Body of pancreas (tissue), 4 donors: ENCODE measurements around the gene EGLN3. TPM values are rescaled to one million over a fixed set of nuclear protein-coding genes. Genes with fewer than 3 reads are reported as not detected.
"Not testable (repeated sequence)": the region's sequence is repeated elsewhere in the genome, so short reads cannot be mapped to it uniquely, and the experiment has no call there.

ENCODE experiments used
- ATAC-seq: fragments of 150-250 bp; one replicate; pipeline ENCODE4 v1.9.1; 2016
- DNase-seq, 4 donors: peaks; one replicate each; pipeline ENCODE4 v3.0.0-alpha.2; 2019
- H3K27ac ChIP-seq, 4 donors: fragments of 200-600 bp; sonication (generic); 1 replicate in 3 of 4; 2 replicates in 1 of 4; pipeline versions ENCODE4 v1.5.1 to v1.6.1; 2016 to 2019; ENCODE audit warnings: mild to moderate bottlenecking in 1 of 4, mixed read lengths in 1 of 4, moderate library complexity in 1 of 4
- H3K27me3 ChIP-seq, 2 donors: fragments of 200-600 bp; sonication (generic); one replicate each; pipeline ENCODE4 v1.6.0; 2016; ENCODE audit warnings: mild to moderate bottlenecking in 1 of 2
- H3K36me3 ChIP-seq, 2 donors: fragments of 200-600 bp; sonication (generic); replicated peaks in 1 of 2; 2 replicates each; pipeline ENCODE4 v1.5.1; 2016; ENCODE audit warnings: low read depth in 2 of 2; ENCODE audit not compliant: insufficient read depth in 1 of 2
- H3K4me1 ChIP-seq: fragments of 200-600 bp; sonication (generic); one replicate; pipeline ENCODE4 v1.6.0; 2016
- H3K4me3 ChIP-seq, 2 donors: fragments of 200-600 bp; sonication (generic); 1 replicate in 1 of 2; 2 replicates in 1 of 2; pipeline ENCODE4 v1.5.1; 2016 to 2019
- H3K9me3 ChIP-seq, 3 donors: fragments of 200-600 bp; sonication (generic); 1 replicate in 2 of 3; 2 replicates in 1 of 3; pipeline ENCODE4 v1.5.1; 2016
- POLR2A ChIP-seq, 3 donors: fragments of 450-650 bp; IDR thresholded peaks; one replicate each; pipeline ENCODE4 v1.6.1; 2016; ENCODE audit warnings: antibody characterized with exemption in 3 of 3, mild to moderate bottlenecking in 2 of 3
- WGBS, 2 donors: methylation state at CpG; one replicate each; pipeline ENCODE4 v1.1.5; 2017; 5-methylcytosine and 5-hydroxymethylcytosine counted together
- intact Hi-C: fragments of 100-400 bp; cut with DNase I; formaldehyde crosslinking; loops from one replicate; pipeline ENCODE4 v1.15.1; 2023
- total RNA-seq, 2 donors: library from RNA; depleted of rRNA; stranded (reverse); fragments of >200 nt; gene quantifications; one replicate each; pipeline ENCODE4 v1.1.0, GENCODE V29; 2016
- TF ChIP-seq, protein P1 (sequence below), 7 experiments: fragments of 450-650 bp in 4 of 7; fragments of 200-600 bp in 3 of 7; sonication (generic) in 3 of 7; IDR thresholded peaks; one replicate each; pipeline ENCODE4 v1.5.1; 2016 to 2019; ENCODE audit warnings: antibody characterized with exemption in 7 of 7

Gene EGLN3
- total RNA-seq, 2 donors from 2014 or later, result 2.0 to 7.0 TPM

DNA sequence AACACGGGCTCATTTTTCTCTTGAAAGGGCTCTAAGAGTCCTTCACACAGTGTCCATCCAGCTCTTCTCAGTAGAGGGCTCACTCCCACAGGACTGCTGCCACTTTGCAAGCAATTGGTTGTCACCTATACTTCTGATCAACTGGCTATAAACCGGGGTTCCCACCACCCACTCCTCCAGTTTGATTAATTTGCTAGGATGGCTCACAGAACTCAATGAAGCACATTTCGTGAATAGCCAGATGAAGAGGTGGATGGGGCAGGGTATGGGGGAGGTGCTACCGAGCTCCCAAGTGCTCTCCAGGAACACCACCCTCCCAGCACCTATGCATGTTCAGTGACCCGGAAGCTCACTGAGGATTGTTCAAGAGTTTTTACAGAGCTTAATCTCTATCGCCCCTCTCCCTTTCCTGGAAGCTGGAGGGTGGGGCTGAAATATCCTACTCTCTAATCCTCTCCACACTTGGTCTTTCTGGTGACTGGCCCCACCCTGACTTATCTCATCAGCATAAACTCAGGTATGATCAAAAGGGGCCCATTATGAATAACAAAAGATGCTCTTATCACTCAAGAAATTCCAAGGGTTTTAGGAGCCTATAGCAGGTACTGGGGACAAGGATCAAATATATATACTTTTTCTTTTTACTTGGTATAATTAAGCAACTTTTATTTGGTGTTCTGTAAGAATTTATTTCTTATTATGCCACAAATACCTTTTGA is 13.9 kb upstream of the EGLN3 start:
- WGBS, 2 donors, result 63 to 79% methylated on average over 6 of the region's 6 CpGs
- intact Hi-C loops, result no loop called here
- Histone ChIP-seq H3K27me3 (no peaks in the 10 kb centered on the region), H3K4me1 (no peaks in the 10 kb centered on the region), H3K27ac (no peak overlapping the region), H3K36me3 (no peaks in the 10 kb centered on the region), H3K4me3 (no peak overlapping the region), H3K9me3 (no peaks in the 10 kb centered on the region)
- TF ChIP-seq POLR2A (IDR thresholded peaks at IDR 0.05), result no peak
- TF ChIP-seq, protein P1, sequence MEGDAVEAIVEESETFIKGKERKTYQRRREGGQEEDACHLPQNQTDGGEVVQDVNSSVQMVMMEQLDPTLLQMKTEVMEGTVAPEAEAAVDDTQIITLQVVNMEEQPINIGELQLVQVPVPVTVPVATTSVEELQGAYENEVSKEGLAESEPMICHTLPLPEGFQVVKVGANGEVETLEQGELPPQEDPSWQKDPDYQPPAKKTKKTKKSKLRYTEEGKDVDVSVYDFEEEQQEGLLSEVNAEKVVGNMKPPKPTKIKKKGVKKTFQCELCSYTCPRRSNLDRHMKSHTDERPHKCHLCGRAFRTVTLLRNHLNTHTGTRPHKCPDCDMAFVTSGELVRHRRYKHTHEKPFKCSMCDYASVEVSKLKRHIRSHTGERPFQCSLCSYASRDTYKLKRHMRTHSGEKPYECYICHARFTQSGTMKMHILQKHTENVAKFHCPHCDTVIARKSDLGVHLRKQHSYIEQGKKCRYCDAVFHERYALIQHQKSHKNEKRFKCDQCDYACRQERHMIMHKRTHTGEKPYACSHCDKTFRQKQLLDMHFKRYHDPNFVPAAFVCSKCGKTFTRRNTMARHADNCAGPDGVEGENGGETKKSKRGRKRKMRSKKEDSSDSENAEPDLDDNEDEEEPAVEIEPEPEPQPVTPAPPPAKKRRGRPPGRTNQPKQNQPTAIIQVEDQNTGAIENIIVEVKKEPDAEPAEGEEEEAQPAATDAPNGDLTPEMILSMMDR (IDR thresholded peaks at IDR 0.05), result no peak
- ATAC-seq (no peak), DNase-seq (no peak)

DNA sequence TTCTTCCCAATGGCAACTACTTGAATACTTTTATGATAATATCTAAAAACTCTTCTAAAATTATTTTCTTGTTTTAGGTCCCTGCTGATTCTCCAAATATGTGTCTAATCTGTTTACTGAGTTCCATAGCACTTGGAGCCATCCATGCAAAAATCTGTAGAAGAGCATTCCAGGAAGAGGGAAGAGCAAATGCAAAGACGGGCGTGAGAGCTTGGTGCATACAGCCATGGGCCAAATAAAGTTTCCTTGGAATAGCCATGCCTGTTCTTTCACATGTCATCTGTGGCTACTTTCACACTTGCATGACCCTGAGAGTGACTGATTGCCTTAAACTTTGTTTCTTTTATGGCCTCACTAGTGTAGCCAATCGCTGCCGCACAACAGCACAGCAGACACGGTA is 13.0 kb upstream of the EGLN3 start:
- intact Hi-C loops, result no loop called here
- no peaks in the 10 kb centered on the region for H3K4me1 ChIP-seq
- no peak overlapping the region for H3K4me3 ChIP-seq
- H3K36me3 ChIP-seq, result no peaks in the 10 kb centered on the region
- DNase-seq, result no peak
- TF ChIP-seq, protein P1 (IDR thresholded peaks at IDR 0.05), result no peak
- TF ChIP-seq POLR2A (IDR thresholded peaks at IDR 0.05), result no peak
- H3K9me3 ChIP-seq, result no peaks in the 10 kb centered on the region
- ATAC-seq, result no peak
- no peaks in the 10 kb centered on the region for H3K27me3 ChIP-seq
- H3K27ac ChIP-seq, result no peak overlapping the region
- 87 to 88% methylated on average over 5 of the region's 5 CpGs for WGBS, 2 donors

DNA sequence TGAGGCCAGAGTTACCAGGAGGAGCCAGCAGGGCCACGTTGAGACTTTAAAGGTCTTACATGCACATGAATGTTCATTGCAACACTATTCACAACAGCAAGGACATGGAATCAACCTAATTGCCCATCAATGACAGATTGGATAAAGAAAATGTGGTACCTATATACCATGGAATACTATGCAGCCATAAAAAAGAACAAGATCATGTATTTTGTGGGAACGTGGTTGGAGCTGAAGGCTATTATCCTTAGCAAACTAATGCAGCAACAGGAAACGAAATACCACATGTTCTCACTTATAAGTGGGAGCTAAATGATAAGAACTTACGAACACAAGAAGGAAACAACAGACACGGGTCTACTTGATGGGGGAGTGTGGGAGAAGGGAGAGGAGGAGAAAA is 11.6 kb upstream of the EGLN3 start:
- H3K4me1 ChIP-seq, intact Hi-C loops, H3K27ac ChIP-seq, H3K27me3 ChIP-seq, H3K4me3 ChIP-seq, H3K9me3 ChIP-seq, DNase-seq, ATAC-seq, H3K36me3 ChIP-seq: not testable (repeated sequence)
- WGBS, 2 donors, result 53 to 76% methylated on average over 5 of the region's 5 CpGs

DNA sequence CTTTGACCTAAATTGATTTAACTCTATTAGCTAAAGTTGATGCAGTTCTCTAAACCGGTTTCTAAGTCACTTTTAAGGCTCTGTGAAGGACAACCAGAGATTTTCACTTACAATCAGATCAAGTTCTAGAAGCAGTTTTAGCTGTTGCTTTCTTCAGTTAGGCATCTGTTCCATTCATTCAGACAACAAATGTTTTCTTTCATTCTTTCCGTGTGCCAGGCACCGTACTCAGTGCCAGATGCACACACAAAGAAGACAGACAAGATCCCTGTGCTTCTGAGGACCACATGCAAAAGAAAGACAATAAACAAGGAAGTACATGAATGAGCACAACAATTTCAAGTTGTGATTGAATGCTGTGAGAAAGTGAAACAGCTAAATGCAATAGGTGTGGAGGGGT is 11.1 kb upstream of the EGLN3 start:
- intact Hi-C loops, result no loop called here
- 47 to 54% methylated on average over 3 of the region's 3 CpGs for WGBS, 2 donors
- H3K27me3 ChIP-seq, result no peaks in the 10 kb centered on the region
- no peak overlapping the region for H3K27ac ChIP-seq
- H3K4me1 ChIP-seq, result no peaks in the 10 kb centered on the region
- DNase-seq (no peak), ATAC-seq (no peak)
- H3K9me3 ChIP-seq, result no peaks in the 10 kb centered on the region
- H3K4me3 ChIP-seq, result no peak overlapping the region
- no peaks in the 10 kb centered on the region for H3K36me3 ChIP-seq
- TF ChIP-seq, protein P1 (IDR thresholded peaks at IDR 0.05), result no peak
- no peak for TF ChIP-seq POLR2A (IDR thresholded peaks at IDR 0.05)

DNA sequence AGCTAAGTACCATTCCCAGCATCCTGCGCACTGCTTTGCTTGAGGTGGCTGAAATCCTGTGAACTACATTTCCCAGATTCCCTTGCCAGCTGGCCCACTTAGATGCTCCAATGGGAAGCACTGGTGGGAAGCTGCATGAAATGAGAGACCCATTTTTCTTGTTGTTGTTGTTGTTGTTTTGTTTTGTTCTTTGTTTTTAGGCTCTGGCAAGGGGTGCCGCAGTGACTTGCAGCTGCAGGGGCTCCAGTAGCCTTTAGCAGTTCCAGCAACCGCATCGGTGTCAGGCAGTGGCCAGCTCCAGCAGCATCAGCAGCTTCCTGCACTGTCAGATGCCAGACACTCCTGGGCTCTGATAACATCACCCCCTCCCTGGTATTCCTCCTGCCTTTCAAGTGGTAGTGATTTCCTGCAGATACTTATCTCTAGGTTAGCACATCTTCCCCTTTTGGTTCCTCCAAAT is 8.8 kb upstream of the EGLN3 start:
- TF ChIP-seq POLR2A (IDR thresholded peaks at IDR 0.05), result no peak
- TF ChIP-seq, protein P1 (IDR thresholded peaks at IDR 0.05), result no peak

More for the DNA sequence above, 8.8 kb upstream of the EGLN3 start:
- H3K36me3 ChIP-seq, result no peaks in the 10 kb centered on the region
- intact Hi-C loops, result loop anchor here (10.0 kb wide), 1 partner anchor 105 kb away; no protein-coding TSS in a partner anchor
- H3K9me3 ChIP-seq, result no peaks in the 10 kb centered on the region
- WGBS, 2 donors, result 63 to 76% methylated on average over 4 of the region's 4 CpGs
- no peak for DNase-seq
- no peak overlapping the region for H3K27ac ChIP-seq
- no peak for ATAC-seq
- no peaks in the 10 kb centered on the region for H3K27me3 ChIP-seq
- no peaks in the 10 kb centered on the region for H3K4me1 ChIP-seq
- H3K4me3 ChIP-seq, result no peak overlapping the region
